ENCODE results near the gene PAM16.

- TF ChIP-seq, protein P1, sequence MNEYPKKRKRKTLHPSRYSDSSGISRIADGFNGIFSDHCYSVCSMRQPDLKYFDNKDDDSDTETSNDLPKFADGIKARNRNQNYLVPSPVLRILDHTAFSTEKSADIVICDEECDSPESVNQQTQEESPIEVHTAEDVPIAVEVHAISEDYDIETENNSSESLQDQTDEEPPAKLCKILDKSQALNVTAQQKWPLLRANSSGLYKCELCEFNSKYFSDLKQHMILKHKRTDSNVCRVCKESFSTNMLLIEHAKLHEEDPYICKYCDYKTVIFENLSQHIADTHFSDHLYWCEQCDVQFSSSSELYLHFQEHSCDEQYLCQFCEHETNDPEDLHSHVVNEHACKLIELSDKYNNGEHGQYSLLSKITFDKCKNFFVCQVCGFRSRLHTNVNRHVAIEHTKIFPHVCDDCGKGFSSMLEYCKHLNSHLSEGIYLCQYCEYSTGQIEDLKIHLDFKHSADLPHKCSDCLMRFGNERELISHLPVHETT (CRISPR knock-in tag; conservative IDR thresholded peaks at IDR 0.05 in 1 of 2, IDR thresholded peaks at IDR 0.05 in 1 of 2): no peak
- TF ChIP-seq ZNF212 (CRISPR knock-in tag; IDR thresholded peaks at IDR 0.05): no peak
These were observed 24.6 kb upstream of the PAM16 start for GRCh38 chr16:4375717-4376116.

Measured in K562 (cell line).